HepG2 (cell line): ENCODE measurements around the gene DNAJB12. TPM values are rescaled to one million over a fixed set of nuclear protein-coding genes. Genes with fewer than 3 reads are reported as not detected.
A peak's percentile ranks its signal among the peaks of the same experiment; 100 is the strongest.

Experiments
- ARNT ChIP-seq: fragments of 450-650 bp; IDR thresholded peaks from 2 replicates; pipeline ENCODE4 v1.6.1; 2017
- ELF4 ChIP-seq: sonication (generic); formaldehyde crosslinking; IDR thresholded peaks from 2 replicates; pipeline ENCODE4 v1.5.0; 2020; ENCODE audit warnings: missing genetic modification reagents, mild to moderate bottlenecking, moderate library complexity, borderline replicate concordance
- HNRNPL ChIP-seq: fragments of 200-400 bp; formaldehyde crosslinking; IDR thresholded peaks from 2 replicates; pipeline ENCODE4 v1.6.1; 2017; ENCODE audit warnings: mild to moderate bottlenecking, low read depth, low read length
- KDM6A ChIP-seq: IDR thresholded peaks from 2 replicates; pipeline ENCODE4 v1.6.1; 2016; ENCODE audit warnings: low read depth
- MED1 ChIP-seq: sonication (generic); formaldehyde crosslinking; IDR thresholded peaks from 2 replicates; pipeline ENCODE4 v1.4.0; 2020; ENCODE audit warnings: missing genetic modification reagents
- NR2F2 ChIP-seq: IDR thresholded peaks from 2 replicates; pipeline ENCODE4 v1.6.1; 2012; ENCODE audit warnings: low read depth, inconsistent platforms, borderline replicate concordance
- RFX3 ChIP-seq: IDR thresholded peaks from 2 replicates; pipeline ENCODE4 v1.6.1; 2016; ENCODE audit warnings: missing biosample characterization, missing genetic modification reagents
- SP1 ChIP-seq, 2 experiments: fragments of 450-650 bp in 1 of 2; sonication (generic) in 1 of 2; formaldehyde crosslinking in 1 of 2; IDR thresholded peaks; 2 replicates each; pipeline versions ENCODE4 v1.4.0 to v1.6.1; 2016 to 2020; ENCODE audit warnings: missing genetic modification reagents in 1 of 2
- SRSF1 ChIP-seq: fragments of 200-400 bp; formaldehyde crosslinking; optimal IDR thresholded peaks from 2 replicates; pipeline ENCODE3; 2017; ENCODE audit warnings: mild to moderate bottlenecking, low read depth, low read length, moderate library complexity
- THAP11 ChIP-seq: IDR thresholded peaks from 2 replicates; pipeline ENCODE4 v1.6.1; 2016; ENCODE audit warnings: missing biosample characterization, missing genetic modification reagents
- ZNF30 ChIP-seq: sonication (generic); formaldehyde crosslinking; IDR thresholded peaks from 2 replicates; pipeline ENCODE4 v1.5.0; 2020; ENCODE audit warnings: mild to moderate bottlenecking, missing genetic modification reagents
- ZNF33B ChIP-seq: sonication (generic); formaldehyde crosslinking; IDR thresholded peaks from 2 replicates; pipeline ENCODE4 v1.5.1; 2020; ENCODE audit warnings: mild to moderate bottlenecking, missing genetic modification reagents
- ZNF607 ChIP-seq: sonication (generic); formaldehyde crosslinking; IDR thresholded peaks from 2 replicates; pipeline ENCODE4 v1.5.1; 2020; ENCODE audit warnings: missing genetic modification reagents, mild to moderate bottlenecking, borderline replicate concordance
- polyA plus RNA-seq, 8 experiments: library from polyadenylated mRNA; depleted of rRNA in 3 of 8; stranded (reverse) in 7 of 8; unstranded in 1 of 8; fragments of >200 nt; fragmentation: Illumina TruSeq in 4 of 8; extraction: Trizol in 4 of 8; gene quantifications; 2 replicates each; pipeline versions ENCODE4 v1.2.1 to v1.2.3, GENCODE V29; 2011 to 2016; ENCODE audit warnings: low read depth in 4 of 8, missing spikeins in 1 of 8, mixed read lengths in 1 of 8; ENCODE audit not compliant: insufficient read depth in 1 of 8
- total RNA-seq, 5 experiments: library from RNA; depleted of rRNA; stranded (reverse); fragments of >200 nt; fragmentation: Illumina TruSeq; extraction: Trizol; gene quantifications; 2 replicates each; pipeline ENCODE4 v1.2.3, GENCODE V29; 2016; ENCODE audit warnings: low read depth in 1 of 5
- TF ChIP-seq, protein P1 (sequence below): sonication (generic); formaldehyde crosslinking; conservative IDR thresholded peaks from 2 replicates; pipeline ENCODE4 v1.4.0; 2020; ENCODE audit warnings: missing genetic modification reagents
- TF ChIP-seq, protein P2 (sequence below): IDR thresholded peaks from 2 replicates; pipeline ENCODE4 v1.6.1; 2018; ENCODE audit warnings: missing genetic modification reagents, mild to moderate bottlenecking, missing compliant biosample characterization
- TF ChIP-seq, protein P3 (sequence below): sonication (generic); formaldehyde crosslinking; IDR thresholded peaks from 2 replicates; pipeline ENCODE4 v1.4.0; 2020; ENCODE audit warnings: mild to moderate bottlenecking, missing genetic modification reagents
- TF ChIP-seq, protein P4 (sequence below): sonication (generic); formaldehyde crosslinking; IDR thresholded peaks from 2 replicates; pipeline ENCODE4 v1.9.0; 2022; ENCODE audit warnings: low read depth, missing genetic modification reagents
- TF ChIP-seq, protein P5 (sequence below): sonication (generic); formaldehyde crosslinking; IDR thresholded peaks from 2 replicates; pipeline ENCODE4 v1.5.1; 2020; ENCODE audit warnings: mild to moderate bottlenecking, missing genetic modification reagents, borderline replicate concordance
- TF ChIP-seq, protein P6 (sequence below): sonication (generic); formaldehyde crosslinking; IDR thresholded peaks from 2 replicates; pipeline ENCODE4 v1.4.0; 2020; ENCODE audit warnings: mild to moderate bottlenecking, missing genetic modification reagents
- TF ChIP-seq, protein P7 (sequence below): sonication (generic); formaldehyde crosslinking; IDR thresholded peaks from 2 replicates; pipeline ENCODE4 v1.8.1; 2023; ENCODE audit warnings: mild to moderate bottlenecking, missing genetic modification reagents

DNAJB12 gene
- total and polyA plus RNA-seq, 2 of the 13 experiments (the other 11 are each of a cell fraction or from before 2014, with no cell fraction given) = 10.8 to 18.2 TPM

DNA sequence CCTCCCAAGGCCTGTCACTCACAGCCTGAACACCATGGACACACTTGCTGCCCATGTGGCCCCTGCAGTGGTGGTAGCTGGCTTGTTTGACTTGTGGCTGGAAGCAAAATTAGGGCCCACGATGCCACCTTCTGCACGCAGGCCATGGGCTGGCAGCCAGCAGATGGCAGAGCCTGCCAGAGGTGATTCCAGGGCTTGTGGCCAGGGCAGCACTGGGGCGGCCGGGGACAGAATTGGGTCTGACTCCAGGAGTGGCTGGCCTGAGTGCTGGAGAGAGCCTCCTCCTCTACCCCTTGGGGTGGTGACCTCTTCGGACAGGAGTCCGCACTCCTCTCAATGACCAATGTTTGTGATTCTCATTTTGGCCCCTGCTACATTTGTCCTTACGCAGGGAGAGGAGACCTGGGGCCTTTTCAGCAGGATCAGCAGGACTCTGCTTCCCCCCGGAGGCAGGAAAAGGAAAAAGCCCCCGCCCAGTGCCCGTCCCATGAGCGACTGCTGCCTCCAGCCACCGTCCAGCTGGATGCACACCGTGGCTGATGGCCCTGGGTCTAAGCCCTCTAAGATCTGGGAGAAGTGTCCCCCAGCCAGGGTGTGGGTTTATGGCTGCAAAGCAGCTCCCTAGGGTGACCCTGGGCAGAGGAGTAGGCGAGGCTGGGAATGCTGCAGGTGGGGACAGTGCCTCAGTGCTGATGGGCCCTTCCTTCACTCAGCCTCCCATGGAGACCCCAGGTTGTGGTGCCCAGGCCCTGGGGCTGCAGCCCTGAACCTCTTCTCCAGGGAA lies 26.5 kb downstream of the DNAJB12 start (continued):
- TF ChIP-seq, protein P1, sequence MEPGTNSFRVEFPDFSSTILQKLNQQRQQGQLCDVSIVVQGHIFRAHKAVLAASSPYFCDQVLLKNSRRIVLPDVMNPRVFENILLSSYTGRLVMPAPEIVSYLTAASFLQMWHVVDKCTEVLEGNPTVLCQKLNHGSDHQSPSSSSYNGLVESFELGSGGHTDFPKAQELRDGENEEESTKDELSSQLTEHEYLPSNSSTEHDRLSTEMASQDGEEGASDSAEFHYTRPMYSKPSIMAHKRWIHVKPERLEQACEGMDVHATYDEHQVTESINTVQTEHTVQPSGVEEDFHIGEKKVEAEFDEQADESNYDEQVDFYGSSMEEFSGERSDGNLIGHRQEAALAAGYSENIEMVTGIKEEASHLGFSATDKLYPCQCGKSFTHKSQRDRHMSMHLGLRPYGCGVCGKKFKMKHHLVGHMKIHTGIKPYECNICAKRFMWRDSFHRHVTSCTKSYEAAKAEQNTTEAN (CRISPR knock-in tag) = 0 out of 2 replicates have a peak, but pooled peaks have one; percentile 13
- 0 out of 2 replicates have a peak, but pooled peaks have one; percentile 17 for TF ChIP-seq ZNF33B (CRISPR knock-in tag)
- no peak for TF ChIP-seq RFX3 (CRISPR knock-in tag)
- no peak for TF ChIP-seq KDM6A (CRISPR knock-in tag)
- TF ChIP-seq, protein P2, sequence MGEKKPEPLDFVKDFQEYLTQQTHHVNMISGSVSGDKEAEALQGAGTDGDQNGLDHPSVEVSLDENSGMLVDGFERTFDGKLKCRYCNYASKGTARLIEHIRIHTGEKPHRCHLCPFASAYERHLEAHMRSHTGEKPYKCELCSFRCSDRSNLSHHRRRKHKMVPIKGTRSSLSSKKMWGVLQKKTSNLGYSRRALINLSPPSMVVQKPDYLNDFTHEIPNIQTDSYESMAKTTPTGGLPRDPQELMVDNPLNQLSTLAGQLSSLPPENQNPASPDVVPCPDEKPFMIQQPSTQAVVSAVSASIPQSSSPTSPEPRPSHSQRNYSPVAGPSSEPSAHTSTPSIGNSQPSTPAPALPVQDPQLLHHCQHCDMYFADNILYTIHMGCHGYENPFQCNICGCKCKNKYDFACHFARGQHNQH = no peak
- TF ChIP-seq ZNF30 (CRISPR knock-in tag) = no peak
- TF ChIP-seq, protein P3, sequence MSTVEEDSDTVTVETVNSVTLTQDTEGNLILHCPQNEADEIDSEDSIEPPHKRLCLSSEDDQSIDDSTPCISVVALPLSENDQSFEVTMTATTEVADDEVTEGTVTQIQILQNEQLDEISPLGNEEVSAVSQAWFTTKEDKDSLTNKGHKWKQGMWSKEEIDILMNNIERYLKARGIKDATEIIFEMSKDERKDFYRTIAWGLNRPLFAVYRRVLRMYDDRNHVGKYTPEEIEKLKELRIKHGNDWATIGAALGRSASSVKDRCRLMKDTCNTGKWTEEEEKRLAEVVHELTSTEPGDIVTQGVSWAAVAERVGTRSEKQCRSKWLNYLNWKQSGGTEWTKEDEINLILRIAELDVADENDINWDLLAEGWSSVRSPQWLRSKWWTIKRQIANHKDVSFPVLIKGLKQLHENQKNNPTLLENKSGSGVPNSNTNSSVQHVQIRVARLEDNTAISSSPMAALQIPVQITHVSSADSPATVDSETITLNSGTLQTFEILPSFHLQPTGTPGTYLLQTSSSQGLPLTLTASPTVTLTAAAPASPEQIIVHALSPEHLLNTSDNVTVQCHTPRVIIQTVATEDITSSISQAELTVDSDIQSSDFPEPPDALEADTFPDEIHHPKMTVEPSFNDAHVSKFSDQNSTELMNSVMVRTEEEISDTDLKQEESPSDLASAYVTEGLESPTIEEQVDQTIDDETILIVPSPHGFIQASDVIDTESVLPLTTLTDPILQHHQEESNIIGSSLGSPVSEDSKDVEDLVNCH (CRISPR knock-in tag) = no peak
- TF ChIP-seq, protein P4, sequence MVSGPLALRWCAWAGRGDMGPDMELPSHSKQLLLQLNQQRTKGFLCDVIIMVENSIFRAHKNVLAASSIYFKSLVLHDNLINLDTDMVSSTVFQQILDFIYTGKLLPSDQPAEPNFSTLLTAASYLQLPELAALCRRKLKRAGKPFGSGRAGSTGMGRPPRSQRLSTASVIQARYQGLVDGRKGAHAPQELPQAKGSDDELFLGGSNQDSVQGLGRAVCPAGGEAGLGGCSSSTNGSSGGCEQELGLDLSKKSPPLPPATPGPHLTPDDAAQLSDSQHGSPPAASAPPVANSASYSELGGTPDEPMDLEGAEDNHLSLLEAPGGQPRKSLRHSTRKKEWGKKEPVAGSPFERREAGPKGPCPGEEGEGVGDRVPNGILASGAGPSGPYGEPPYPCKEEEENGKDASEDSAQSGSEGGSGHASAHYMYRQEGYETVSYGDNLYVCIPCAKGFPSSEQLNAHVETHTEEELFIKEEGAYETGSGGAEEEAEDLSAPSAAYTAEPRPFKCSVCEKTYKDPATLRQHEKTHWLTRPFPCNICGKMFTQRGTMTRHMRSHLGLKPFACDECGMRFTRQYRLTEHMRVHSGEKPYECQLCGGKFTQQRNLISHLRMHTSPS = peak; percentile 97
- TF ChIP-seq THAP11 (CRISPR knock-in tag) = 0 out of 2 replicates have a peak, but pooled peaks have one; percentile 24
- no peak for TF ChIP-seq ELF4 (CRISPR knock-in tag)
- TF ChIP-seq ZNF607 (CRISPR knock-in tag) = no peak
- TF ChIP-seq, protein P5, sequence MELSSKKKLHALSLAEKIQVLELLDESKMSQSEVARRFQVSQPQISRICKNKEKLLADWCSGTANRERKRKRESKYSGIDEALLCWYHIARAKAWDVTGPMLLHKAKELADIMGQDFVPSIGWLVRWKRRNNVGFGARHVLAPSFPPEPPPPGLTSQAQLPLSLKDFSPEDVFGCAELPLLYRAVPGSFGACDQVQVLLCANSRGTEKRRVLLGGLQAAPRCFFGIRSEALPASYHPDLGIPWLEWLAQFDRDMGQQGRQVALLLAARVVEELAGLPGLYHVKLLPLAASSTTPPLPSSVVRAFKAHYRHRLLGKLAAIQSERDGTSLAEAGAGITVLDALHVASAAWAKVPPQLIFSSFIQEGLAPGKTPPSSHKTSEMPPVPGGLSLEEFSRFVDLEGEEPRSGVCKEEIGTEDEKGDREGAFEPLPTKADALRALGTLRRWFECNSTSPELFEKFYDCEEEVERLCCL = no peak
- TF ChIP-seq ARNT = no peak
- TF ChIP-seq, protein P6, sequence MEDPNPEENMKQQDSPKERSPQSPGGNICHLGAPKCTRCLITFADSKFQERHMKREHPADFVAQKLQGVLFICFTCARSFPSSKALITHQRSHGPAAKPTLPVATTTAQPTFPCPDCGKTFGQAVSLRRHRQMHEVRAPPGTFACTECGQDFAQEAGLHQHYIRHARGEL (CRISPR knock-in tag) = no peak
- 0 out of 2 replicates have a peak, but pooled peaks have one; percentile 7 for TF ChIP-seq NR2F2
- no peak for TF ChIP-seq SP1 (IDR thresholded peaks at IDR 0.05)
- no peak for TF ChIP-seq SP1 (CRISPR knock-in tag; IDR thresholded peaks at IDR 0.05)
- TF ChIP-seq MED1 (CRISPR knock-in tag) = peak; percentile 13; the same call in 1 of the 2 replicates
- TF ChIP-seq, protein P7, sequence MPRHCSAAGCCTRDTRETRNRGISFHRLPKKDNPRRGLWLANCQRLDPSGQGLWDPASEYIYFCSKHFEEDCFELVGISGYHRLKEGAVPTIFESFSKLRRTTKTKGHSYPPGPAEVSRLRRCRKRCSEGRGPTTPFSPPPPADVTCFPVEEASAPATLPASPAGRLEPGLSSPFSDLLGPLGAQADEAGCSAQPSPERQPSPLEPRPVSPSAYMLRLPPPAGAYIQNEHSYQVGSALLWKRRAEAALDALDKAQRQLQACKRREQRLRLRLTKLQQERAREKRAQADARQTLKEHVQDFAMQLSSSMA (CRISPR knock-in tag) = no peak
- TF ChIP-seq SRSF1 = no peak
- TF ChIP-seq HNRNPL = peak; percentile 99
